C1 segment of cervical spinal cord (tissue), 14 donors: ENCODE measurements around the gene SLC16A10.
"Not testable (repeated sequence)": the region's sequence is repeated elsewhere in the genome, so short reads cannot be mapped to it uniquely, and the experiment has no call there.

Experiments
- DNase-seq, 14 donors: peaks; one replicate each; lab custom pipeline; 2025; lab: John Stamatoyannopoulos, UW

SLC16A10 gene

DNA sequence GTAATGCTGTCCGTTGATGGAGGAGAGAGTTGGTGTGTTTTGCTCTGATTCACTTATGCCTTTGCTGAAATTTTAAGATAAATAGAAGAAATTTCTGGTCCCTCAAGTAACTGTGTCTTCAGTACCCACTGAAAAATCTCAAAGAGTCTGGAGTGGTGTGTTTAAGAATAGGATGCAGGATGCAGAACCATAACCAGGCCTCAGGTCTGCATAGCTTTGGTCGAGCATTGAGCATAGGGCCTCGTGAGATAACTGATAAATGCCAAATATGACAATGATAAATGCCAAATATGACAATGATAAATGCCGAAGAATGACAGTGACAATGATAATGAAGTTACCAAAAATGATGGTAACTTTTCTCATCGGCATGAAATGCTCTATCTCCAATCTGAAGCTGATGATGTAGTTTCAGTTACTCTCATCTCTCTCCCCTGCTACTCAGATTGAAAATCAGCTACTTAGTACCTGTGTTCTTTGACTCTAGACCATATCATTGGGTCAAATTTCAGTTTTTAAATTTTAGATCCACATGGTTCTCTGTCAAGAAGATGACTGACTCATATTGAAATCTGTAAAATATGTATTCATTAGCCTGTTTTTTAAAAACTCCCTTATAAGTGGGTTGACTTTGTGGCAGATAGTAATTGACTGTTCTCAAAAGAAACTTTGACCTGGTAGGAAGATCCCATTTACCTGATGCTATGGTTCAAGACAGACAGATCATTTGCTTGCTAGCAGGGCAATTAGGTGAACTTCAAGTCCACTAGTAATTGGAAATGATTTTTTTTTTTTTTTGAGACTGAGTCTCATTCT lies 96.6 kb downstream of the SLC16A10 start:
- no peak for DNase-seq

DNA sequence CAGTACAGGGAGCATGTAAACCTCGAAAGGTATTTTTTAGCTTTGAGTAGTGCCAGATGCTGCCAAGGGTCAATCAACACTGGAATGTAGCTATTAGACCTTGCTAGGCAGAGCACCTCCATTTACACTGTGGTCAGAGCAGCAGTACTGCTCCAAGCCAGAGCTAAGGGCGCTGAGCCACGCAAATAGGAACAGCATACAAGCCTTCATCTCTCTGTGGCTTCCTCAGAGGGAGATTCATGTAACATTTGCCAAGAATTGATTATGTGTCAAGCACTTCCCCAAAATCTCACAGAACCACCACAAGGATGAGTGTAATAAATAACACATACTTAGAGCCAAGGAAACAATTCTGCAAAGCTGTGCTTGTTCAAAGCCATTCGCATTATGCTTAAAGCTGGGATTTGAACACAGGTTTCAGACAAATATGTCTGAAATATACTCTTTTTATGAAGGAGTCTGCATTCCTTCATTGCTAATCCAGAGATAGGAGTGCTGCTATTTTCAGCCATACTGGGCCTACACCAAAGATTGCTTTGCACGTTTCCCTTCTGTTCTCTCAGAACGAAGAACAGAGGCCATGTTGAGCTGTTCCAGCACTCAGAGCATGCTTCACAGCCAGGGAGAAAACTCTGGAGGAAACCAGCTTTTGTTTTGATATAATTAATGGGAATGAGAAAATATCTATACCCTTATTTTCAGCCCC lies 97.7 kb downstream of the SLC16A10 start:
- DNase-seq, result no peak

DNA sequence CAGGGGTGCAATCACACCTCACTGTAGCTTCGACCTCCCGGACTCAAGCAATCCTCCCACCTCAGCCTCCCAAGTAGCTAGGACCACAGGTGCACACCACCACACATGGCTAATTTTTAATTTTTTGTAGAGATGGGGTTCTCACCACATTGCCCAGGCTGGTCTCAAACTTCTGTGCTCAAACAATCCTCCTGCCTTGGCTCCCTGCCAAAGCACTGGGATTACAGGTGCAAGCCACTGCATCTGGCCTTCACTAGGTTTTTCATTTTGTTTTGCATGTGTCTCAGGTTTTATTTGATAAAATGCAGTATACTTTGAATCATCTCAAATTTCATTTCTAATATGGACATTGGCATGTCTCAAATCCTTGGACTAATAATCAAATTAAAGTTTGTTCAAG lies 98.7 kb downstream of the SLC16A10 start:
- DNase-seq, result no peak

DNA sequence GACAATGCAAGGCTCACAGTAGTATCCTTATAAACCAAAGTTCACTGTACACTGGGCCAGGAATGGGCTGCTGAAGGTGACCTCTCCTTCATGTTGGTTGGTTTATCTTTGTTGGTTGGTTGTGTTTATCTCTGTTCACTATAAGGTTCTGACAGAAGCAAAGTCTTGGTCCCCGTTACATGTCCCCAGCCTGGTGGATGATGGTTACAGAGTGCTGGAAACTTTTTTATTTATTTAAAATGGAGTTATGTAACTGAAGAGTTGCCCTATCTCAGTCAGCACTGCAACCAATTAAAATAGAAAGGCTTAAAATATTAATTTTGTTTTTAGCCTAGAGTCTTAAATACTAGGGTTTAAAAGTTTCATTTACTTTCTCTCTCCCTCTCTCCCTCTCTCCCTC lies 100.6 kb downstream of the SLC16A10 start:
- DNase-seq, result no peak

- not testable (repeated sequence) for DNase-seq
Measured at GRCh38 chr6:111189666-111190210, 102.4 kb downstream of the SLC16A10 start.

DNA sequence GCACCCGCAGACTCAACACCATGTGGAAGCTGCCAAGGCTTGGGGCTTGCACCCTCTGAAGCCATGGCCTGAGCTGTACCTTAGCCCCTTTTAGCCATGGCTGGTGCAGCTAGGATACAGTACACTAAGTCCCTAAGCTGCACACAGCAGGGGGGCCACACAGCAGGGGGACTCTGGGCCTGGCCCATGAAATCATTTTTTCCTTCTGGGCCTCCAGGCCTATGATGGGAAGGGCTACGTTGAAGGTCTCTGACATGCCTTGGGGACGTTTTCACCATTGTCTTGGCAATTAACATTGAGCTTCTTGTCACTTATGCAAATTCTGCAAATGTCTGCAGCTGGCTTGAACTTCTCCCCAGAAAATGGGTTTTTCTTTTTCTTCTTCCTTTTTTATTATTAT lies 103.3 kb downstream of the SLC16A10 start:
- DNase-seq, result no peak

GRCh38 chr6:111191136-111191535 lies 103.8 kb downstream of the SLC16A10 start:
- DNase-seq, result not testable (repeated sequence)

DNA sequence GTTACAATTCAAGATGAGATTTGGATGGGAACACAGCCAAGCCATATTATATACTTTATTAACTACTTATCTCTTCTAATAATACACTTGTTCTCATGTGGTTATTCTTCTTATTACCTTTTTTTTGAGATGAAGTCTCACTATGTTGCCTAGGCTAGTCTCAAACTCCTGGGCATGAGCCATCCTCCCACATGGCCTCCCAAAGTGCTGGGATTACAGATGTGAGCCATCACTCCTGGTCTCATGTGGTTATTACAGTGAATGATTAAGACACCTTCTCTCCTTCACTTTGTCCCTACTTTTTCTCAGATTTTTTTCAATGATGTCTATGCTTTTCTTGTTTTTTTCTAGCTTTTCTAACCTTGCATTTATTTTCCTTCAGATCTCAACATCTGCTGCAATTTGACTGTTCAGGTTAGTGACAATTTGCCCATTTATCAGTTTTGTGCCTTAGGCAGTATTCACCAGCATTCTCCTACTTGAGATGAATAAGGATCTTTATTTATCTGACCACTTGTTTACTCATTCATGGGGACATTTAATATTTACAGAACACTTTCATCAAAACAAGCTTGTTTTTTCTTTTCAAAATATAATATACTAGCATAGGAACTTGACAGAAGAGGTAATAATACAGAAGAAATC lies 105.7 kb downstream of the SLC16A10 start:
- DNase-seq, result no peak

GRCh38 chr6:111195656-111196055 lies 108.4 kb downstream of the SLC16A10 start:
- no peak for DNase-seq

DNA sequence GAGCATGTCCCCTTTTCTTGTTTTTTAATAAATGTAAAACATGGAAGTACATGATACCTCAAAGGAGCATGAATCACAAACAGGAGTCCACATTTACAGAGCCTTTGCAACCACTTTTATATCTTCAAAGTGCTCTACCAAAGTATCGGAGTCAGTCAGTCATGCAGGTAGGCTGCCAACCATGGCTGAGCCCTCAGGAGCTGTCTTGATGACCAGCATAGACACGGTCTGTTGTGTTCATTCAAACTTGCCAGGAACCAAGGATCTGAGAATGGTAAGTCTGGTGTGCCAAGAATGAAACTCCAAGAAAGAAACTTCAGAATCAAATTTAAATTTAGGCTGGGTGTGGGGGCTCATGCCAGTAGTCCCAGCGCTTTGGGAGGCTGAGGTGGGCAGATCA lies 111.5 kb downstream of the SLC16A10 start:
- DNase-seq, result no peak

GRCh38 chr6:111199935-111200334 lies 112.6 kb downstream of the SLC16A10 start:
- DNase-seq, result no peak

DNA sequence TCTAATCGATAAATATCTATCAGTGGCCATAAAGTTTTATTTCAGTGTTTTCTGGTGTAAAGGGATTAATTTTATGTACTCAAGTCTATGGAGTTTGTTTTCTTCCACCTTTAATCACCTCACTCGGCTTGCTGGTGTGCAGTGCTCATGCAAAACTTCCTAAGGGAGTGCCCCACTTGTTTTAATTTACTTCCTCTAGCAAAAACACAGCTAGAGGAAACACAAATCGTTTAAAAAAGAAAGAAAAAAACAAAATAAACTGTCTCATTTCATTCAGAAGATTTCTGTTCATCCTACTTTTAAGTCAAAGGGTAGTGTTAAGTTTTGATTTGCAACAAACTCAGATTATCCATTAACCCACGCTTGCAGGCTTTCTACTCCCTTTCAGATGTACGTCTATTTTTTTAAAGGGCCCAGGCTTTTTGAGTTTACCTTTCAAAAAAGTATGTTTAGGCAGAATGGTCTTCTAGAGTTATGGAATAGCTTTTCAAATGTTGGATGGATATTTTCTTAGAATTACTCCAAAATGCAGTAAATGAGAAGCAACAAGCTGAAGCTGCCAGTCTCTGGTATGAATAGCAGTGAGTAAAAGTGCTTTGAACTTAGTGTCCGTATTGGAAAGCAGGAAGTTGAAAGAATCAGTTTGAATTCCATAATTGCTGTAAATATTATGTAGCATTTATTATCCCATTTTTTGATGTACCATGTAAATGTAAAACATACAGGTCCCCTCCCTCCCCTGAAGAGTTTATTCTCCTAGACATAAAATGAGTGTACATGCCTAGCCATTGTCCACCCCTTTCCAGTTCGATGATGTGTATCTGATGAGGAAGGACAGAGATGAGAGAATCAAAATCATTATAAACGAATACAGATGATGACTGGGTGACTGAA lies 113.3 kb downstream of the SLC16A10 start:
- DNase-seq, result no peak

DNA sequence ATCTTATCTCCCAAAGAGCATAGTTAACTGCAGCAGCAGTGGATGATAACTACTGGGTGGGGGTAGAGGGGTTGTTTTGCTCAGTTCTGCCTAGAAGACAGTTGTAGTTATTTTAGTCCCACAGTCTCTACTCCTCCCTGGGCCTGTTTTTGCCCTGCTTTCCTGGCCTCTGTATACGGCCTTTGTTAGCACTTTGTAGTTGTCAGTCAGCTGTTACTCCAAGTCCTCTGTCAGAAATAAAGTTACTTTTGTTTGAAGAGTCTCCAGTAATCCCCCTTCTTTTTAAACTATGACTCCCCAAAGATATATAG lies 113.9 kb downstream of the SLC16A10 start:
- DNase-seq, result no peak

- DNase-seq, result no peak
Measured at GRCh38 chr6:111201764-111202163, 114.5 kb downstream of the SLC16A10 start.

DNA sequence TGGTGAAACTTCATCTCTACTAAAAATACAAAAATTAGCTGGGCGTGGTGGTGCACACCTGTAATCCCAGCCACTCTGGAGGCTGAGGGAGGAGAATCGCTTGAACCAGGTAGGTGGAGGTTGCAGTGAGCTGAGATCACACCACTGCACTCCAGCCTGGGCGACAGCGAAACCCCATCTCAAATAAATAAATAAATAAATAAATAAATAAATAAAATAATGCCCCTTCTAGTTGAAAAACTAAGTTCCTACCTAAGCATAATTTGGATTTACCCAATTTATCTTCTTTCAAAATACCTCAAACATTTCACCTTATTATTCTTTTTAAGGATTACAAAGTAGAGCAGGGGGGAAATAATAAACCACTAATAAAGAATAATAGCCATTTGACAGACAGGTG lies 116.2 kb downstream of the SLC16A10 start:
- not testable (repeated sequence) for DNase-seq

DNA sequence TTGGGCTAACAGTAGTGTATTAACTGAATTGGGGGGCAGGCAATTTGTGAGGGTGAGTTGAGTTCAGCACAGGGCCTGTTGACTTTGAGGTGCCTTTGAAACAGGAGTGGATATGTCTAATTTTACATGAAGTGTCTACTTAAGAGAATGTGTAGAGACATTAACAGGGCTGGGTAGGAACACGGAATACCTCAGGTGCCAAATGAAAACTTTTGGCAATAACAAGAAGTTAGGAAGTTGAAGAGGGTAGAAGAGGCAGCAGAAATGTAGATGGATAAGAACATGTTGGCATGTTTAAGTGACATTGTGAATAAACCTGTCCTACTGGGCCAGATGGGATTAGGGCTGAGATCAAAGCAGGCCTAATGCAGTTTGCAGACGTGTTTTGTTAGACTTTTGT lies 117.0 kb downstream of the SLC16A10 start:
- no peak for DNase-seq

GRCh38 chr6:111204881-111205280 lies 117.6 kb downstream of the SLC16A10 start:
- DNase-seq, result no peak

GRCh38 chr6:111205502-111205901 lies 118.2 kb downstream of the SLC16A10 start:
- no peak for DNase-seq

DNA sequence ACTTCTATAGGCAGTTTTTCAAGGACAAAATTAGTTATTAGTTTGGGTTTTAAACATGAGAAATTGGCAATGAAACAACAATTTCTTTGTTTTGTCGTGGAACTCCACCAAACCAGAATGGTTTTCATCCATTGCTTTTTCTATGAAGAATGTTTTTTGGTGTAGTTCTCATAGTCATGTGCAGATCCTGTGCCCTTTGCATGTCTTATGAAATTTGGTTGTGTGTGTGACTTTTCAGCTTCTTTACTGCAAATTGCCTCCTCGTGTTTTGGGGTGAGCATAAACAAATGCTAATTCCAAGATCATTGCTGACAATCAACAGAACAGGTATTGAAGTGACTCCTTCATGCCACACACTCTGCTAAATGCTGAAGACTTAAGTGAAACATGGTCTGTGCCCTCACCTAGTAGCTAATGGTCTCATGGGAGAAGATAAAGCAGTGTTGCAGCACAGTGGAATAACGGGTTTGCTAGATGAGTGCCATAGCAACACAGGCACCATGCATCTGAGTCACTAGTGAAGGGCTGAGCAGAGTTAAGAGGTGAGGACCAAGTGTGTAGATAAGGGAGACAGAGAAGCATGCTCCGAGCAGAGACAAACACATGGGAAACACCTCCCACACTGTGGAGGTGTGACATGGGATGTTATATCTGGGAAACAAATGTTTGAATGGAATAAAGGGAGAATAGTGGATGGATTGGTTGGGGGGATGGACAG lies 120.0 kb downstream of the SLC16A10 start:
- DNase-seq, result no peak

DNA sequence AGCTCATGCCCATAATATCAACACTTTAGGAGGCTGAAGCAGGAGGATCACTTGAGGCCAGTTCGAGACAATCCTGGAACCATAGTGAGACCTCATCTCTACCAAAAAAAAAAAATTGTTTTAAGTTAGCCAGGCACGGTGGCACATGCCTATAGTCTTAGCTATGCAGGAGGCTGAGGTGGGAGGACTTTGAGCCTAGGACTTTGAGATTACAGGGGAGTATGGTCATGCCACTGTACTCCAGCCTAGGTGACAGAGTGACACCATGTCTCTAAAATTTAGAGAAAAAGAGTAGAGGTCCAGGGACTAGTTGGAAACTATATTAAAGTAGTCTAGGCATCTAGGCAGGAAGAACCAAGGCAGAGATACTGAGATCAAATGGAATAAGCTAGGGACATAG lies 121.6 kb downstream of the SLC16A10 start:
- DNase-seq, result no peak
